ENCODE measurements around the gene PELO. TPM values are rescaled to one million over a fixed set of nuclear protein-coding genes. Genes with fewer than 3 reads are reported as not detected.

The PELO gene
- total RNA-seq, 1 experiment from 2014 or later = 18.7 TPM

- H3K4me1 Mint-ChIP-seq = peaks cover 20% of the 10 kb centered on the region
- H3K4me3 Mint-ChIP-seq = no peak overlapping the region
- ATAC-seq = no peak
- ChIA-PET CTCF (interaction anchor here (1.2 kb wide), 1 partner anchor 125 kb away, joined by 3 read pairs; no protein-coding TSS in a partner anchor), POLR2A (no interaction called here)
- no peak overlapping the region for H3K27ac Mint-ChIP-seq
- no peak for DNase-seq (ENCODE audit: low spot score)
- TF ChIP-seq E2F1 (CRISPR knock-in tag; IDR thresholded peaks at IDR 0.05) = no peak
- TF ChIP-seq ZMAT4 (CRISPR knock-in tag; IDR thresholded peaks at IDR 0.05) = no peak
- TF ChIP-seq FOXP1 (CRISPR knock-in tag; IDR thresholded peaks at IDR 0.05; ENCODE audit: borderline replicate concordance) = no peak
- TF ChIP-seq NR1H2 (CRISPR knock-in tag; IDR thresholded peaks at IDR 0.05) = no peak
- no peak for TF ChIP-seq ERG (CRISPR knock-in tag; IDR thresholded peaks at IDR 0.05)
- TF ChIP-seq HMGA2 (CRISPR knock-in tag; IDR thresholded peaks at IDR 0.05) = no peak
- TF ChIP-seq SP1 (CRISPR knock-in tag; conservative IDR thresholded peaks at IDR 0.05) = no peak
- TF ChIP-seq ZBTB43 (CRISPR knock-in tag; IDR thresholded peaks at IDR 0.05) = no peak
- TF ChIP-seq ETV6 (CRISPR knock-in tag; IDR thresholded peaks at IDR 0.05) = no peak
- no peak for TF ChIP-seq ZNF121 (CRISPR knock-in tag; IDR thresholded peaks at IDR 0.05)
- no peak for TF ChIP-seq ZNF425 (CRISPR knock-in tag; conservative IDR thresholded peaks at IDR 0.05)
- TF ChIP-seq ATF2 (CRISPR knock-in tag; IDR thresholded peaks at IDR 0.05; ENCODE audit: borderline replicate concordance, low read depth) = no peak
- no peak for TF ChIP-seq TCF7 (CRISPR knock-in tag; IDR thresholded peaks at IDR 0.05; ENCODE audit: low read depth)
- no peak for TF ChIP-seq IRF2 (CRISPR knock-in tag; IDR thresholded peaks at IDR 0.05; ENCODE audit: borderline replicate concordance, low read depth)
- TF ChIP-seq ATF1 (CRISPR knock-in tag; IDR thresholded peaks at IDR 0.05) = no peak
- H3K36me3 Mint-ChIP-seq = 0 out of 2 replicates have a peak, but pooled peaks cover 5% of the 10 kb centered on the region
- no peaks in the 10 kb centered on the region for H3K27me3 Mint-ChIP-seq (ENCODE audit: low read depth)
- H3K9me3 Mint-ChIP-seq = no peaks in the 10 kb centered on the region
Measured at GRCh38 chr5:52817818-52818217, 30.1 kb downstream of the PELO start.

GRCh38 chr5:52818360-52818759 is 30.6 kb downstream of the PELO start:
- no peak for DNase-seq (ENCODE audit: low spot score)
- POLR2A ChIA-PET = no interaction called here
- TF ChIP-seq ZNF532 (CRISPR knock-in tag; IDR thresholded peaks at IDR 0.05; ENCODE audit: borderline replicate concordance) (no peak), OVOL2 (CRISPR knock-in tag; IDR thresholded peaks at IDR 0.05; ENCODE audit: borderline replicate concordance) (no peak), KAT7 (CRISPR knock-in tag; IDR thresholded peaks at IDR 0.05; ENCODE audit: borderline replicate concordance) (no peak), NR3C1 (CRISPR knock-in tag; conservative IDR thresholded peaks at IDR 0.05; ENCODE audit: low read depth) (no peak), NR2C2 (CRISPR knock-in tag; IDR thresholded peaks at IDR 0.05) (no peak), NFYB (CRISPR knock-in tag; conservative IDR thresholded peaks at IDR 0.05; ENCODE audit: low read depth) (no peak), ZSCAN18 (CRISPR knock-in tag; IDR thresholded peaks at IDR 0.05) (no peak), TCF7 (CRISPR knock-in tag; IDR thresholded peaks at IDR 0.05; ENCODE audit: low read depth) (no peak)

More at GRCh38 chr5:52818360-52818759, 30.6 kb downstream of the PELO start:
- 0 out of 2 replicates have a peak, but pooled peaks cover 5% of the 10 kb centered on the region for H3K36me3 Mint-ChIP-seq
- ATAC-seq = peak; percentile 47; the same call in 1 of the 2 replicates
- CTCF ChIA-PET = no interaction called here
- no peaks in the 10 kb centered on the region for H3K27me3 Mint-ChIP-seq (ENCODE audit: low read depth)
- no peak overlapping the region for H3K4me3 Mint-ChIP-seq
- peaks cover 20% of the 10 kb centered on the region for H3K4me1 Mint-ChIP-seq
- peak overlapping the region; percentile 53; the same call in 1 of the 2 replicates for H3K27ac Mint-ChIP-seq
- H3K9me3 Mint-ChIP-seq = no peaks in the 10 kb centered on the region
